IMR-90 (cell line): ENCODE data around the gene FNBP1. TPM values are rescaled to one million over a fixed set of nuclear protein-coding genes. Genes with fewer than 3 reads are reported as not detected.

Source experiments
- ATAC-seq: fragments of 200-7000 bp; cut with Tn5 transposase; 2 replicates; pipeline ENCODE4 v1.9.1; 2020; ENCODE audit warnings: low read depth, mild to moderate bottlenecking, moderate library complexity
- BruUV-seq: library from RNA; stranded (reverse); fragments of 400-500 nt; replicated peaks from 2 replicates; lab custom pipeline; 2021; lab: Mats Ljungman, UMichigan
- CTCF ChIA-PET: fragments of 300-600 bp; formaldehyde crosslinking; extraction: SDS; loops from one replicate; lab custom pipeline; 2021; ENCODE audit warnings: antibody characterized with exemption; lab: Yijun Ruan, JAX
- POLR2A ChIA-PET: fragments of 300-600 bp; sonication (Branson Sonifier 250); formaldehyde crosslinking; loops from one replicate; lab custom pipeline; 2022; ENCODE audit warnings: antibody characterized with exemption; ENCODE audit not compliant: unreplicated experiment; lab: Charles Lee
- DNase-seq: peaks from one replicate; pipeline ENCODE4 v3.0.0; 2013
- H2AFZ ChIP-seq: replicated peaks from 2 replicates; pipeline ENCODE3; 2013; ENCODE audit warnings: low read length, mild to moderate bottlenecking; ENCODE audit not compliant: poor library complexity
- H2AK5ac ChIP-seq: 2 replicates; pipeline ENCODE4 v1.6.1; 2013; ENCODE audit warnings: low read depth, low read length, inconsistent platforms
- H2AK9ac ChIP-seq: replicated peaks from 2 replicates; pipeline ENCODE3; 2013; ENCODE audit warnings: mild to moderate bottlenecking, low read depth, low read length, moderate library complexity; ENCODE audit not compliant: poor library complexity
- H2BK120ac ChIP-seq: 2 replicates; pipeline ENCODE4 v1.6.1; 2013; ENCODE audit warnings: low read depth, low read length, inconsistent platforms
- H2BK15ac ChIP-seq: 3 replicates; pipeline ENCODE4 v1.6.1; 2013; ENCODE audit warnings: low read depth, low read length, inconsistent platforms
- H2BK20ac ChIP-seq: 2 replicates; pipeline ENCODE4 v1.6.1; 2013; ENCODE audit warnings: low read depth, mild to moderate bottlenecking, inconsistent platforms, low read length, moderate library complexity
- H2BK5ac ChIP-seq: 2 replicates; pipeline ENCODE4 v1.6.1; 2013; ENCODE audit warnings: mild to moderate bottlenecking, low read depth, low read length, inconsistent platforms; ENCODE audit not compliant: poor library complexity, severe bottlenecking
- H3K14ac ChIP-seq: replicated peaks from 2 replicates; pipeline ENCODE4 v1.6.1; 2013; ENCODE audit warnings: low read depth, low read length, inconsistent platforms
- H3K18ac ChIP-seq: 2 replicates; pipeline ENCODE4 v1.6.1; 2013; ENCODE audit warnings: low read depth, low read length, control low read depth
- H3K23ac ChIP-seq: 2 replicates; pipeline ENCODE4 v1.6.1; 2013; ENCODE audit warnings: low read depth, low read length, inconsistent platforms
- H3K27ac ChIP-seq: 2 replicates; pipeline ENCODE4 v1.5.1; 2013; ENCODE audit warnings: mild to moderate bottlenecking, control low read depth, low read length; ENCODE audit not compliant: insufficient read depth
- H3K27me3 ChIP-seq: 2 replicates; pipeline ENCODE4 v1.6.1; 2013; ENCODE audit warnings: low read length; ENCODE audit not compliant: control insufficient read depth, insufficient read depth
- H3K36me3 ChIP-seq: 2 replicates; pipeline ENCODE4 v1.6.1; 2013; ENCODE audit warnings: low read length, mixed read lengths; ENCODE audit not compliant: control insufficient read depth, insufficient read depth
- H3K4ac ChIP-seq: 2 replicates; pipeline ENCODE4 v1.6.1; 2013; ENCODE audit warnings: low read depth, low read length, inconsistent platforms
- H3K4me1 ChIP-seq: 2 replicates; pipeline ENCODE4 v1.6.1; 2013; ENCODE audit warnings: low read length, mixed read lengths; ENCODE audit not compliant: control insufficient read depth, insufficient read depth
- H3K4me2 ChIP-seq: 2 replicates; pipeline ENCODE4 v1.6.1; 2013; ENCODE audit warnings: low read depth, mild to moderate bottlenecking, control low read depth, low read length, moderate library complexity
- H3K4me3 ChIP-seq: 2 replicates; pipeline ENCODE4 v1.5.1; 2013; ENCODE audit warnings: low read depth, mild to moderate bottlenecking, control low read depth, low read length, moderate library complexity; ENCODE audit not compliant: insufficient read depth
- H3K56ac ChIP-seq: 2 replicates; pipeline ENCODE4 v1.6.1; 2013; ENCODE audit warnings: low read length, inconsistent platforms; ENCODE audit not compliant: insufficient read depth; ENCODE audit errors: extremely low read depth
- H3K79me1 ChIP-seq, 2 experiments: 2 replicates each; pipeline ENCODE4 v1.6.1; 2013; ENCODE audit warnings: low read length in 2 of 2, inconsistent platforms in 1 of 2, low read depth in 1 of 2
- H3K9ac ChIP-seq: 2 replicates; pipeline ENCODE4 v1.6.1; 2013; ENCODE audit warnings: low read depth, low read length, control low read depth
- H3K9me1 ChIP-seq: 2 replicates; pipeline ENCODE4 v1.6.1; 2013; ENCODE audit warnings: low read length, inconsistent platforms; ENCODE audit not compliant: insufficient read depth
- H3K9me3 ChIP-seq: 2 replicates; pipeline ENCODE4 v1.6.1; 2013; ENCODE audit warnings: low read length; ENCODE audit not compliant: control insufficient read depth, insufficient read depth
- H4K20me1 ChIP-seq: 2 replicates; pipeline ENCODE4 v1.6.1; 2013; ENCODE audit warnings: low read length, inconsistent platforms; ENCODE audit not compliant: insufficient read depth
- H4K5ac ChIP-seq: 2 replicates; pipeline ENCODE4 v1.6.1; 2013; ENCODE audit warnings: mild to moderate bottlenecking, low read depth, low read length, control low read depth
- H4K8ac ChIP-seq, 2 experiments: 2 replicates each; pipeline ENCODE4 v1.6.1; 2013; ENCODE audit warnings: low read depth in 2 of 2, low read length in 2 of 2, control low read depth in 1 of 2, inconsistent platforms in 1 of 2
- H4K91ac ChIP-seq: 2 replicates; pipeline ENCODE4 v1.6.1; 2013; ENCODE audit warnings: low read depth, low read length, inconsistent platforms; ENCODE audit not compliant: insufficient read depth
- BHLHE40 ChIP-seq: fragments of 150-350 bp; IDR thresholded peaks from 2 replicates; pipeline ENCODE4 v1.6.1; 2016; ENCODE audit warnings: mild to moderate bottlenecking, low read depth, low read length
- CEBPB ChIP-seq: IDR thresholded peaks from 2 replicates; pipeline ENCODE4 v1.6.1; 2012; ENCODE audit warnings: low read depth, low read length, improper control_type of control experiment
- CHD1 ChIP-seq: IDR thresholded peaks from 2 replicates; pipeline ENCODE4 v1.6.1; 2012; ENCODE audit warnings: low read depth, low read length, improper control_type of control experiment
- FOS ChIP-seq: fragments of 150-350 bp; IDR thresholded peaks from 2 replicates; pipeline ENCODE4 v1.6.1; 2016; ENCODE audit warnings: low read depth, low read length
- MAZ ChIP-seq: IDR thresholded peaks from 2 replicates; pipeline ENCODE4 v1.6.1; 2012; ENCODE audit warnings: low read depth, mild to moderate bottlenecking, low read length, improper control_type of control experiment, moderate library complexity, borderline replicate concordance
- MXI1 ChIP-seq: IDR thresholded peaks from 2 replicates; pipeline ENCODE4 v1.6.1; 2012; ENCODE audit warnings: low read depth, mild to moderate bottlenecking, low read length, moderate library complexity, borderline replicate concordance
- RAD21 ChIP-seq: IDR thresholded peaks from 2 replicates; pipeline ENCODE4 v1.6.1; 2012; ENCODE audit warnings: low read length, improper control_type of control experiment
- RCOR1 ChIP-seq: IDR thresholded peaks from 2 replicates; pipeline ENCODE4 v1.6.1; 2012; ENCODE audit warnings: mild to moderate bottlenecking, low read length, improper control_type of control experiment; ENCODE audit not compliant: insufficient replicate concordance
- SMC3 ChIP-seq: fragments of 150-350 bp; IDR thresholded peaks from 2 replicates; pipeline ENCODE4 v1.6.1; 2016; ENCODE audit warnings: low read depth, mild to moderate bottlenecking, antibody characterized with exemption, low read length, moderate library complexity
- WGBS, 2 experiments: methylation state at CpG; one replicate each; pipeline versions ENCODE4 v1.1.5 to v1.1.7; 2013; ENCODE audit warnings: missing lambda C conversion rate in 2 of 2; ENCODE audit not compliant: insufficient read length in 1 of 2; ENCODE audit errors: extremely low coverage in 2 of 2; 5-methylcytosine and 5-hydroxymethylcytosine counted together
- dilution Hi-C: fragments of 300-500 bp; cut with HindIII; formaldehyde crosslinking; loops from one replicate; pipeline ENCODE4 v1.14.3; 2018; ENCODE audit warnings: low sequenced_read_pairs; ENCODE audit not compliant: unreplicated experiment
- in situ Hi-C: fragments of 300-500 bp; cut with MboI; formaldehyde crosslinking; loops from 3 replicates; pipeline ENCODE4 v1.14.3; 2019; ENCODE audit warnings: low sequenced_read_pairs, inconsistent platforms, mixed read lengths
- intact Hi-C: fragments of 100-400 bp; cut with micrococcal nuclease; formaldehyde crosslinking; loops from 2 replicates; pipeline ENCODE4 v1.10.0; 2022
- polyA plus RNA-seq, 3 experiments: library from polyadenylated mRNA; depleted of rRNA; stranded (reverse); fragments of >200 nt; gene quantifications; 2 replicates each; pipeline ENCODE4 v1.2.3, GENCODE V29; 2012; ENCODE audit warnings: low replicate concordance in 1 of 3
- total RNA-seq: library from RNA; depleted of rRNA; stranded (reverse); fragments of >200 nt; gene quantifications from 2 replicates; pipeline ENCODE4 v1.2.3, GENCODE V29; 2012
- TF ChIP-seq, protein P1 (sequence below): fragments of 150-350 bp; IDR thresholded peaks from 2 replicates; pipeline ENCODE4 v1.6.1; 2017; ENCODE audit warnings: mild to moderate bottlenecking, antibody characterized with exemption, low read length, low read depth

FNBP1 gene
- total and polyA plus RNA-seq, 2 of the 4 experiments (the other 2 are of a cell fraction): 10.3 to 15.4 TPM

DNA sequence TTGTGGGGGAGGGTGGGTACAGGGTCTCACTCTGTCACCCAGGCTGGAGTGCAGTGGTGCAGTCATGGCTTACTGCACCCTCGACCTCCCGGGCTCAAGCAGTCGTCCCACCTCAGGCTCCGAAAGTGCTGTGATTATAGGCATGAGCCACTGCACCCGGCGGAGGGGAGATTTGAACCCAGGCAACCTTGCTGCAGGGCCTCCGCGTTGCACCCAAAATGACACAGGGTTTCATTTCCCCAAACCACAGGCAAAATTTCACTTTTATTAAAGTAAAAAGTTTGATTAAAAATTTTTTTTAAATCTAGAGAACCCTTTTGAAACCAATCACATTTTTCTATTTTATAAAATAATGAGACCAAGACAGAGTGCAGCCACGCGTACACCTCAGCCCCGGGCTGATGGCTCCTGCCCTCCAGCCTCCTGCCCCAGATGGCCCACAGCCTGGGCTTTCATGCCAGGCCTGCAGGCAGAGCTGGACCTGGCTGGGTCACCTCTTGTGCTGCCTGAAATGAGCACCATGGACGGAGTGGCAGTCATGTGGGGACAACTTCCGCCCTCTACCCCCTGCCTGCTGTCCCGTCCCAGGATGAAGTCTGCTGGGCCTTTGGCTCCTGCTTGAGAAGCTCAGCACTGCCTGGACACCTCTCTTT, 177.2 kb downstream of the FNBP1 start:
- Histone ChIP-seq H3K27me3 (no peaks in the 10 kb centered on the region), H4K8ac (no peak overlapping the region), H3K4me3 (no peak overlapping the region), H3K14ac (no peak overlapping the region), H2AFZ (no peak overlapping the region), H2AK9ac (no peak overlapping the region), H3K4me1 (no peaks in the 10 kb centered on the region), H4K91ac (no peak overlapping the region), H3K9me3 (no peaks in the 10 kb centered on the region), H3K18ac (no peak overlapping the region), H3K9me1 (0 out of 2 replicates have a peak, but pooled peaks cover 3% of the 10 kb centered on the region), H2BK120ac (no peak overlapping the region), H3K4me2 (no peak overlapping the region), H3K36me3 (peaks cover 41% of the 10 kb centered on the region), H2BK15ac (no peak overlapping the region), H3K9ac (no peak overlapping the region), H4K20me1 (no peaks in the 10 kb centered on the region), H3K56ac (no peak overlapping the region), H2BK5ac (no peak overlapping the region), H4K5ac (no peak overlapping the region), H3K27ac (no peak overlapping the region), H2BK20ac (no peak overlapping the region), H3K79me1 (no peaks in the 10 kb centered on the region), H2AK5ac (no peak overlapping the region), H3K23ac (no peak overlapping the region), H3K4ac (no peak overlapping the region)
- DNase-seq (no peak), ATAC-seq (no peak)
- POLR2A ChIA-PET: no interaction called here
- 100% methylated on average over 1 of the region's 14 CpGs; no CpG with 5 or more reads in 1 of the 2 experiments for WGBS, 2 experiments
- BruUV-seq: no TSS peak
- CTCF ChIA-PET: no interaction called here
- TF ChIP-seq MXI1: no peak
- TF ChIP-seq RCOR1: no peak
- TF ChIP-seq FOS: no peak
- TF ChIP-seq MAZ: no peak
- TF ChIP-seq SMC3: no peak
- TF ChIP-seq, protein P1, sequence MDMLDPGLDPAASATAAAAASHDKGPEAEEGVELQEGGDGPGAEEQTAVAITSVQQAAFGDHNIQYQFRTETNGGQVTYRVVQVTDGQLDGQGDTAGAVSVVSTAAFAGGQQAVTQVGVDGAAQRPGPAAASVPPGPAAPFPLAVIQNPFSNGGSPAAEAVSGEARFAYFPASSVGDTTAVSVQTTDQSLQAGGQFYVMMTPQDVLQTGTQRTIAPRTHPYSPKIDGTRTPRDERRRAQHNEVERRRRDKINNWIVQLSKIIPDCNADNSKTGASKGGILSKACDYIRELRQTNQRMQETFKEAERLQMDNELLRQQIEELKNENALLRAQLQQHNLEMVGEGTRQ: no peak
- no peak for TF ChIP-seq CHD1
- no peak for TF ChIP-seq CEBPB
- TF ChIP-seq BHLHE40: no peak
- TF ChIP-seq RAD21: no peak
- dilution Hi-C loops: no loop called here
- intact Hi-C loops: no loop called here
- in situ Hi-C loops: no loop called here
